Stomach (tissue), 9 donors: Measurements from ENCODE around the gene USH1G. TPM values are rescaled to one million over a fixed set of nuclear protein-coding genes. Genes with fewer than 3 reads are reported as not detected.

Experiments
- DNase-seq, 2 donors: peaks; one replicate each; pipeline versions ENCODE4 v3.0.0 to v3.0.0-alpha.2; 2013 to 2019
- H3K27ac ChIP-seq, 5 donors: fragments of 200-600 bp in 4 of 5; sonication (generic) in 4 of 5; one replicate each; pipeline ENCODE4 v1.5.1; 2013 to 2019; ENCODE audit warnings: mild to moderate bottlenecking in 1 of 5, moderate library complexity in 1 of 5
- H3K27me3 ChIP-seq, 3 donors: fragments of 200-600 bp; sonication (generic); one replicate each; pipeline ENCODE4 v1.5.1; 2017 to 2019; ENCODE audit warnings: mixed run types in 1 of 3
- H3K36me3 ChIP-seq, 4 donors: fragments of 200-600 bp; sonication (generic); 1 replicate in 3 of 4; 2 replicates in 1 of 4; pipeline ENCODE4 v1.5.1; 2016 to 2019
- H3K4me1 ChIP-seq, 4 donors: fragments of 200-600 bp; sonication (generic); one replicate each; pipeline ENCODE4 v1.5.1; 2016 to 2019
- H3K4me3 ChIP-seq, 4 donors: fragments of 200-600 bp; sonication (generic) in 3 of 4; one replicate each; pipeline ENCODE4 v1.5.1; 2016 to 2019; ENCODE audit warnings: mild to moderate bottlenecking in 1 of 4
- H3K9me3 ChIP-seq, 4 donors: fragments of 200-600 bp; sonication (generic); one replicate each; pipeline ENCODE4 v1.5.1; 2016 to 2019
- EP300 ChIP-seq: sonication (generic); formaldehyde crosslinking; IDR thresholded peaks from one replicate; pipeline ENCODE4 v1.6.1; 2017; ENCODE audit warnings: antibody characterized with exemption
- POLR2A ChIP-seq, 4 donors: fragments of 450-650 bp; IDR thresholded peaks; one replicate each; pipeline ENCODE4 v1.6.1; 2016; ENCODE audit warnings: antibody characterized with exemption in 4 of 4, control low read depth in 2 of 4, mild to moderate bottlenecking in 1 of 4, moderate library complexity in 1 of 4
- POLR2AphosphoS5 ChIP-seq, 3 donors: sonication (generic); formaldehyde crosslinking; IDR thresholded peaks; one replicate each; pipeline ENCODE4 v1.6.1; 2016; ENCODE audit warnings: antibody characterized with exemption in 3 of 3
- WGBS, 5 donors: extraction: QIAGEN DNeasy Blood & Tissue Kit in 3 of 5; methylation state at CpG; one replicate each; pipeline versions ENCODE4 v1.1.5 to v1.1.7; 2013 to 2018; 5-methylcytosine and 5-hydroxymethylcytosine counted together
- intact Hi-C: fragments of 100-400 bp; cut with DNase I; formaldehyde crosslinking; loops from one replicate; pipeline ENCODE4 v1.15.1; 2023; ENCODE audit warnings: low total_unique reads
- polyA plus RNA-seq, 3 donors: library from polyadenylated mRNA; stranded (reverse); fragments of 200-250 nt; gene quantifications; one replicate each; pipeline ENCODE4 v1.2.3, GENCODE V29; 2013
- total RNA-seq, 5 donors: library from RNA; depleted of rRNA; stranded (reverse); fragments of >200 nt; gene quantifications; one replicate each; pipeline versions ENCODE4 v1.1.0 to v1.2.3, GENCODE V29; 2014 to 2016
- TF ChIP-seq, protein P1 (sequence below), 7 experiments: fragments of 450-650 bp in 4 of 7; fragments of 200-600 bp in 3 of 7; sonication (generic) in 3 of 7; IDR thresholded peaks; one replicate each; pipeline ENCODE4 v1.5.1; 2016 to 2019; ENCODE audit warnings: antibody characterized with exemption in 7 of 7, control low read depth in 2 of 7, mild to moderate bottlenecking in 1 of 7
- donor health status: healthy with polysubstance abuse.
- donor health status: Bipolar disorder and iron deficiency.
- donor health status: healthy.

Gene USH1G
- total and polyA plus RNA-seq, 8 donors = 0.18 to 1.0 TPM; not detected in 6

DNA sequence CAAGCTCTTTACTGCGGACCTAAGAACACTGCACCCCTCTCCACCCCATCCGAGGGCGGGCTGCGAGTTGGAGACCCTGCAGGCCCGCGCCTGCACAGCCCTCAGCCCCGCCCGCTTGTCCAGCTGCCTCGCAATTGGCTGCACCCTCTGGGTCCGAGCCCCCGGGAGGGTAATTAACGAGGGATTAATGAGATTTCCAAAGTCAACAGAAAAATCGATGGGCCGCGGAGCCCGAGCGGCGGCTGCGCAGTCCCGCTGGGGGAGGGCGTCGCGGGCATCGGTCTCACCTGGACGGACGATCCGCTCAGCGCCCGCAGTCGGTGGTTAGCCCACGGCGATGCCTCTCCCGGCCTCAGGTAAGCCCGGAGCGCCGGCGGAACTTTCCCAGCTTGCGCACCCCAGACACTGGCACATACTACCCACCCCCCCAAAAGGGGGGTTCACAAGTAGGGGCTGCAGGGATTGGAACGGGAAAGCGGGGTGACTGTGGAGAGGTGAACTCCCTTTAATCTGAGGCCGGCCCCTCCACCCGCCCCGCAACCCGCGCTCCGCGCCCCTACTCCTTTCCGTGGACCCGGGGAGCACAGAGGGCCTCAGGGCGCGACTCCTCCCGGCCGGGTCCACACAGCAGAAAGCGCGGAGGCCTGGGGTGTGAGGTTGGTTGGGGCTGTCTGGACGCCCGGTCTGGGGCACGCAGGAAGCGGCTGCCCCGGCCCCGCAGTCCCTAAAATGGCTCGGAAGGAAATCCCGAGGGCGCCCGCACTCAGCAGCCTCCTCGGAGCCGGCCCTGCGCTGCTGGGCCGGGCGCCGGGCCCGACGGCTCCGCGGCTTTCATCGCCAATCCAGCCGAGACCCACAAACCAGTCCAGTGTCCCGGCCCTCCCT lies 12.8 kb upstream of the USH1G start, which contains the start of gene OTOP3:
Gene OTOP3, plus strand, starts transcription at position 314 of the 885 bp plus-strand sequence. Its CDS starts 24 bp downstream, at position 338.
- 1 to 5% (median 3%) methylated on average over 41 to 78 of the region's 78 CpGs for WGBS, 5 donors
- H3K36me3 ChIP-seq = no peaks in the 10 kb centered on the region
- TF ChIP-seq POLR2AphosphoS5 (IDR thresholded peaks at IDR 0.05) (no peak), POLR2A (IDR thresholded peaks at IDR 0.05) (no peak), EP300 (no peak)
- TF ChIP-seq, protein P1, sequence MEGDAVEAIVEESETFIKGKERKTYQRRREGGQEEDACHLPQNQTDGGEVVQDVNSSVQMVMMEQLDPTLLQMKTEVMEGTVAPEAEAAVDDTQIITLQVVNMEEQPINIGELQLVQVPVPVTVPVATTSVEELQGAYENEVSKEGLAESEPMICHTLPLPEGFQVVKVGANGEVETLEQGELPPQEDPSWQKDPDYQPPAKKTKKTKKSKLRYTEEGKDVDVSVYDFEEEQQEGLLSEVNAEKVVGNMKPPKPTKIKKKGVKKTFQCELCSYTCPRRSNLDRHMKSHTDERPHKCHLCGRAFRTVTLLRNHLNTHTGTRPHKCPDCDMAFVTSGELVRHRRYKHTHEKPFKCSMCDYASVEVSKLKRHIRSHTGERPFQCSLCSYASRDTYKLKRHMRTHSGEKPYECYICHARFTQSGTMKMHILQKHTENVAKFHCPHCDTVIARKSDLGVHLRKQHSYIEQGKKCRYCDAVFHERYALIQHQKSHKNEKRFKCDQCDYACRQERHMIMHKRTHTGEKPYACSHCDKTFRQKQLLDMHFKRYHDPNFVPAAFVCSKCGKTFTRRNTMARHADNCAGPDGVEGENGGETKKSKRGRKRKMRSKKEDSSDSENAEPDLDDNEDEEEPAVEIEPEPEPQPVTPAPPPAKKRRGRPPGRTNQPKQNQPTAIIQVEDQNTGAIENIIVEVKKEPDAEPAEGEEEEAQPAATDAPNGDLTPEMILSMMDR (IDR thresholded peaks at IDR 0.05) = no peak
- H3K27me3 ChIP-seq = peaks cover 8 to 95% (median 66%) of the 10 kb centered on the region in 3 donors
- H3K4me3 ChIP-seq = peak within 1 kb of the TSS in 1 of 4 donors; percentile 29
- no peaks in the 10 kb centered on the region for H3K9me3 ChIP-seq
- no peak within 1 kb of the TSS for H3K27ac ChIP-seq
- peak in 1 of 2 donors; percentile 60 for DNase-seq
- intact Hi-C loops = no loop called here
- H3K4me1 ChIP-seq = peaks cover 10 to 14% (median 12%) of the 10 kb centered on the region in 4 donors

GRCh38 chr17:74935048-74935447 lies 12.0 kb upstream of the USH1G start:
- Histone ChIP-seq H3K9me3 (no peaks in the 10 kb centered on the region), H3K4me1 (peaks cover 10 to 14% (median 12%) of the 10 kb centered on the region in 4 donors), H3K27ac (no peak overlapping the region), H3K36me3 (no peaks in the 10 kb centered on the region), H3K27me3 (peaks cover 8 to 96% (median 70%) of the 10 kb centered on the region in 3 donors), H3K4me3 (no peak overlapping the region)
- 62 to 89% (median 68%) methylated on average over 3 of the region's 3 CpGs for WGBS, 5 donors
- intact Hi-C loops = no loop called here
- TF ChIP-seq POLR2A (IDR thresholded peaks at IDR 0.05) (no peak), EP300 (no peak), POLR2AphosphoS5 (IDR thresholded peaks at IDR 0.05) (no peak)
- TF ChIP-seq, protein P1 (IDR thresholded peaks at IDR 0.05) = no peak
- no peak for DNase-seq

DNA sequence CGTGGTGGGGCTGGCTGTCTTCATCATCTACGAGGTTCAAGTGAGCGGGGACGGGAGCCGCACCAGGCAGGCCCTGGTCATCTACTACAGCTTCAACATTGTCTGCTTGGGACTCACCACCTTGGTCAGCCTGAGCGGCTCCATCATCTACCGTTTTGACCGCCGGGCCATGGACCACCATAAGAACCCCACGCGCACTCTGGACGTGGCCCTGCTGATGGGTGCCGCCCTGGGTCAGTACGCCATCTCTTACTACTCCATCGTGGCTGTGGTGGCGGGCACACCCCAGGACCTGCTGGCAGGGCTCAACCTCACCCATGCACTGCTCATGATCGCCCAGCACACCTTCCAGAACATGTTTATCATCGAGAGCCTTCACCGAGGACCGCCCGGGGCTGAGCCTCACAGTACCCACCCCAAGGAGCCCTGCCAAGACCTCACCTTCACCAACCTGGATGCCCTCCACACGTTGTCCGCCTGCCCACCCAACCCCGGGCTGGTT lies 7.5 kb upstream of the USH1G start:
- no peaks in the 10 kb centered on the region for H3K36me3 ChIP-seq
- H3K27ac ChIP-seq = no peak overlapping the region
- peaks cover under 1 to 94% (median 56%) of the 10 kb centered on the region in 3 donors for H3K27me3 ChIP-seq
- no peak overlapping the region for H3K4me3 ChIP-seq
- intact Hi-C loops = no loop called here
- WGBS, 5 donors = 89 to 93% (median 91%) methylated on average over 19 to 24 of the region's 24 CpGs
- H3K9me3 ChIP-seq = no peaks in the 10 kb centered on the region
- DNase-seq = no peak
- TF ChIP-seq EP300 = no peak
- no peak for TF ChIP-seq POLR2AphosphoS5 (IDR thresholded peaks at IDR 0.05)
- TF ChIP-seq, protein P1 (IDR thresholded peaks at IDR 0.05) = no peak
- TF ChIP-seq POLR2A (IDR thresholded peaks at IDR 0.05) = no peak
- H3K4me1 ChIP-seq = peaks cover 2 to 3% (median 3%) of the 10 kb centered on the region in 4 donors

- Histone ChIP-seq H3K27ac (no peak overlapping the region), H3K27me3 (peaks cover 9 to 94% (median 61%) of the 10 kb centered on the region in 3 donors), H3K4me3 (no peak overlapping the region), H3K36me3 (no peaks in the 10 kb centered on the region), H3K9me3 (no peaks in the 10 kb centered on the region), H3K4me1 (peaks cover 10 to 12% (median 11%) of the 10 kb centered on the region in 4 donors)
- TF ChIP-seq POLR2AphosphoS5 (IDR thresholded peaks at IDR 0.05) = no peak
- TF ChIP-seq EP300 = no peak
- TF ChIP-seq, protein P1 (IDR thresholded peaks at IDR 0.05) = no peak
- TF ChIP-seq POLR2A (IDR thresholded peaks at IDR 0.05) = no peak
- no peak for DNase-seq
- intact Hi-C loops = no loop called here
- WGBS, 5 donors = 62 to 71% (median 65%) methylated on average over 3 to 6 of the region's 6 CpGs
Observed at GRCh38 chr17:74928786-74929185, 5.7 kb upstream of the USH1G start.
